Endothelial cell of umbilical vein (primary cell): Measurements from ENCODE around the gene FBXW11. TPM values are rescaled to one million over a fixed set of nuclear protein-coding genes. Genes with fewer than 3 reads are reported as not detected.

Experiments used
- BruUV-seq: library from RNA; stranded (reverse); fragments of 400-500 nt; replicated peaks from 2 replicates; lab custom pipeline; 2021; lab: Mats Ljungman, UMichigan
- CTCF ChIA-PET: fragments of 300-600, 350-600 bp; sonication (Branson Sonifier 250); formaldehyde crosslinking; loops from one replicate; lab custom pipeline; 2021; ENCODE audit warnings: antibody characterized with exemption, inconsistent platforms; lab: Charles Lee
- POLR2A ChIA-PET: fragments of 300-600, 350-600 bp; sonication (Branson Sonifier 250); formaldehyde crosslinking; loops from one replicate; lab custom pipeline; 2021; ENCODE audit warnings: antibody characterized with exemption, inconsistent platforms; lab: Charles Lee
- DNase-seq: peaks from one replicate; pipeline ENCODE4 v3.0.0-alpha.2; 2011; ENCODE audit warnings: low read depth, low spot score
- FAIRE-seq: peaks from 2 replicates; lab custom pipeline; 2011; peaks lifted over from hg19 to GRCh38; lab: Jason Lieb, UNC
- H2AFZ ChIP-seq: 2 replicates; pipeline ENCODE4 v1.6.0; 2012; ENCODE audit warnings: low read depth, low read length, control low read depth, inconsistent platforms
- H3K27ac ChIP-seq: 2 replicates; pipeline ENCODE4 v1.5.1; 2011; ENCODE audit warnings: low read depth, mild to moderate bottlenecking, control low read depth, low read length, moderate library complexity; ENCODE audit not compliant: insufficient read depth
- H3K27me3 ChIP-seq, 2 experiments: 2 replicates each; pipeline versions ENCODE4 v1.6.0 to v1.6.1; 2011; ENCODE audit warnings: low read length in 2 of 2, mixed read lengths in 1 of 2; ENCODE audit not compliant: control insufficient read depth in 2 of 2, insufficient read depth in 2 of 2
- H3K36me3 ChIP-seq, 2 experiments: 2 replicates in 1 of 2; 3 replicates in 1 of 2; pipeline ENCODE4 v1.5.1; 2011; ENCODE audit warnings: low read length in 2 of 2, mild to moderate bottlenecking in 1 of 2, moderate library complexity in 1 of 2; ENCODE audit not compliant: control insufficient read depth in 2 of 2, insufficient read depth in 2 of 2; ENCODE audit errors: extremely low read depth in 1 of 2
- H3K4me1 ChIP-seq: 3 replicates; pipeline ENCODE4 v1.5.1; 2011; ENCODE audit warnings: mild to moderate bottlenecking, low read length; ENCODE audit not compliant: control insufficient read depth, insufficient read depth; ENCODE audit errors: extremely low read depth
- H3K4me2 ChIP-seq: 2 replicates; pipeline ENCODE4 v1.6.1; 2011; ENCODE audit warnings: low read length, control low read depth, mixed read lengths; ENCODE audit not compliant: insufficient read depth
- H3K4me3 ChIP-seq, 3 experiments: fragments of 200-600 bp in 1 of 3; sonication (generic), shearing (Covaris generic) in 1 of 3; replicated peaks in 1 of 3; 2 replicates each; pipeline ENCODE4 v1.5.1; 2011 to 2016; ENCODE audit warnings: control low read depth in 3 of 3, low read length in 3 of 3, mild to moderate bottlenecking in 2 of 3, inconsistent platforms in 1 of 3, low read depth in 1 of 3, moderate library complexity in 1 of 3; ENCODE audit not compliant: insufficient read depth in 1 of 3
- H3K79me2 ChIP-seq: 2 replicates; pipeline ENCODE4 v1.6.0; 2012; ENCODE audit warnings: low read length, inconsistent platforms; ENCODE audit not compliant: control insufficient read depth, insufficient read depth
- H3K9ac ChIP-seq: replicated peaks from 2 replicates; pipeline ENCODE3; 2011; ENCODE audit warnings: low read length, control low read depth; ENCODE audit not compliant: insufficient read depth; ENCODE audit errors: extremely low read depth
- H3K9me1 ChIP-seq: replicated peaks from 3 replicates; pipeline ENCODE4 v1.6.0; 2011; ENCODE audit warnings: mild to moderate bottlenecking, low read length; ENCODE audit not compliant: control insufficient read depth, insufficient read depth; ENCODE audit errors: extremely low read depth
- H3K9me3 ChIP-seq: replicated peaks from 2 replicates; pipeline ENCODE4 v1.5.1; 2012; ENCODE audit warnings: low read length, inconsistent platforms; ENCODE audit not compliant: control insufficient read depth, insufficient read depth
- H4K20me1 ChIP-seq: replicated peaks from 2 replicates; pipeline ENCODE3; 2011; ENCODE audit warnings: mild to moderate bottlenecking, low read length; ENCODE audit not compliant: control insufficient read depth, insufficient read depth; ENCODE audit errors: extremely low read depth
- EZH2 ChIP-seq: IDR thresholded peaks from 2 replicates; pipeline ENCODE4 v1.6.1; 2012; ENCODE audit warnings: borderline replicate concordance, low read depth, mild to moderate bottlenecking, moderate library complexity, low read length, inconsistent platforms; ENCODE audit not compliant: severe bottlenecking
- FOS ChIP-seq: IDR thresholded peaks from 2 replicates; pipeline ENCODE4 v1.6.1; 2011; ENCODE audit warnings: mild to moderate bottlenecking, low read length, moderate library complexity, borderline replicate concordance; ENCODE audit not compliant: insufficient read depth
- GATA2 ChIP-seq: IDR thresholded peaks from 2 replicates; pipeline ENCODE4 v1.7.0; 2011; ENCODE audit warnings: low read depth, mild to moderate bottlenecking, moderate library complexity, mixed read lengths, low read length; ENCODE audit not compliant: insufficient read length, insufficient read depth
- JUN ChIP-seq: IDR thresholded peaks from 2 replicates; pipeline ENCODE4 v1.6.1; 2011; ENCODE audit warnings: borderline replicate concordance, low read depth; ENCODE audit not compliant: insufficient read length, insufficient read depth
- MYC ChIP-seq: IDR thresholded peaks from one replicate; pipeline ENCODE4 v1.6.1; 2011; ENCODE audit warnings: mild to moderate bottlenecking, low read depth, low read length
- POLR2A ChIP-seq: IDR thresholded peaks from 2 replicates; pipeline ENCODE4 v1.6.1; 2012; ENCODE audit warnings: low read depth, mild to moderate bottlenecking, control low read depth, low read length
- POLR2AphosphoS5 ChIP-seq: IDR thresholded peaks from 2 replicates; pipeline ENCODE4 v1.6.1; 2012; ENCODE audit warnings: low read depth, mild to moderate bottlenecking, control low read depth, low read length, moderate library complexity; ENCODE audit not compliant: insufficient read depth
- dilution Hi-C: fragments of 300-500 bp; cut with MboI; formaldehyde crosslinking; loops from one replicate; pipeline ENCODE4 v1.15.0; 2019; ENCODE audit warnings: low sequenced_read_pairs; ENCODE audit not compliant: extremely low pct_ligation_motif_present
- intact Hi-C: fragments of 100-400 bp; cut with micrococcal nuclease; formaldehyde crosslinking; loops from one replicate; pipeline ENCODE4 v1.10.0; 2022
- polyA plus RNA-seq, 4 experiments: library from polyadenylated mRNA; depleted of rRNA in 3 of 4; stranded (reverse) in 3 of 4; unstranded in 1 of 4; fragments of >200 nt; gene quantifications; 2 replicates each; pipeline versions ENCODE4 v1.2.1 to v1.2.3, GENCODE V29; 2011 to 2012; ENCODE audit warnings: missing spikeins in 1 of 4
- total RNA-seq: library from RNA; stranded (reverse); gene quantifications from 2 replicates; pipeline ENCODE4 v1.2.3, GENCODE V29; 2021
- TF ChIP-seq, protein P1 (sequence below): IDR thresholded peaks from 2 replicates; pipeline ENCODE4 v1.6.1; 2011; ENCODE audit not compliant: insufficient read depth, insufficient read length
- TF ChIP-seq, protein P2 (sequence below), 2 donors: IDR thresholded peaks; 1 replicate in 1 of 2; 2 replicates in 1 of 2; pipeline ENCODE4 v1.5.1; 2011; ENCODE audit warnings: low read length in 2 of 2, mild to moderate bottlenecking in 2 of 2, moderate library complexity in 2 of 2, control low read depth in 1 of 2, inconsistent platforms in 1 of 2, low read depth in 1 of 2; ENCODE audit not compliant: insufficient read depth in 1 of 2; ENCODE audit errors: extremely low read depth in 1 of 2

The FBXW11 gene
- total and polyA plus RNA-seq, 2 donors (not counting 3 experiments of a cell fraction or from before 2014, with no cell fraction given) = 30.7 to 44.7 TPM

DNA sequence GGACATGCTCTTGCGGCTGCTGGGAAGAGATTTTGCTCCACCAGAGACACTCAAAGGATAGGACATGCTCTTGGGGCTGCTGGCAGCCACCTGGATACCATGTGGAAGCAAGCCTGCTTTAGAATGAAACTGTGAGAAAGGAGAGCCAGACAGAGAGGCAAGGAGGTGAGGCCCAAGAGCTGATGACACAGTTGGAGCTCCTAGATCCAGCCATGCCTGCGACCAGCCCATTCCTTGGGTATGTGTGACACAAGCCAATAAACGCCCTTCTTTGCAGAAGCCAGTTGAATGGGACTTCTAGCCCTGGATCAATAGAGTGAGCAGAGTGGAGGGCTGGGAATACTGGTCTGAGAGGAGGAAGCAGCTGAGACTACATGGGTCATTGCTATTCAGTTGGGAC, 151.2 kb downstream of the FBXW11 start:
- dilution Hi-C loops (no loop called here), intact Hi-C loops (loop anchor here (5.0 kb wide), 1 partner anchor 373 kb away; no protein-coding TSS in a partner anchor)
- Histone ChIP-seq H3K9ac (no peak overlapping the region), H3K4me3 (no peak overlapping the region), H3K27me3 (no peaks in the 10 kb centered on the region), H2AFZ (no peak overlapping the region), H3K4me2 (no peak overlapping the region), H3K9me3 (no peaks in the 10 kb centered on the region), H3K36me3 (no peaks in the 10 kb centered on the region), H3K27ac (no peak overlapping the region), H4K20me1 (no peaks in the 10 kb centered on the region), H3K4me1 (no peaks in the 10 kb centered on the region), H3K79me2 (no peaks in the 10 kb centered on the region), H3K9me1 (no peaks in the 10 kb centered on the region)
- no TSS peak for BruUV-seq
- no peak for TF ChIP-seq MYC
- DNase-seq (no peak), FAIRE-seq (no peak)
- POLR2A ChIA-PET = no interaction called here
- CTCF ChIA-PET = interaction anchor here (1.2 kb wide), 1 partner anchor 204 kb away, joined by 3 read pairs; no protein-coding TSS in a partner anchor

DNA sequence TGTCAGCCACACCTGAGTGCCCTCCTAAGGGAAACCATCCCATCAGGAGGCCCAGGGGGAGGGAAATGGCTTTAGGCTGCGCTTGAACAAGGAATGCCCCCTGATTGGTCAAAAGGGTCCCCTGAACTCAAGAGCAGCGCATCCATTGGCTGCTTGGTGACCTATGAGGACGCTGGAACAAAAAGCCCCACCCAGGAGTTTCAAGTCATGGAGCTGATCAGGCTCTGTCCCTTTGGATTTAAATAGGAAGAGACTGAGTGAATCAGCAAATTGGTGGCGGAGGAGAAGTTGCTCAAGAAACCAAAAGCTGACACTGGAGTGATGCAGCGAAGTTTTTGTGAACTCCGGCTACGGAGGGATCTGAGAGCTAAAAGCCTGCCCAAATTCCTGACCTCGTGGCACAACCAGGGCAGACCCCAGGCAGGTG, 154.2 kb downstream of the FBXW11 start:
- FAIRE-seq = no peak
- no peak overlapping the region for H3K27ac ChIP-seq
- no peaks in the 10 kb centered on the region for H3K4me1 ChIP-seq
- H2AFZ ChIP-seq = no peak overlapping the region
- no TSS peak for BruUV-seq
- H3K27me3 ChIP-seq = no peaks in the 10 kb centered on the region
- POLR2A ChIA-PET = no interaction called here
- no peaks in the 10 kb centered on the region for H3K79me2 ChIP-seq
- TF ChIP-seq, protein P1, sequence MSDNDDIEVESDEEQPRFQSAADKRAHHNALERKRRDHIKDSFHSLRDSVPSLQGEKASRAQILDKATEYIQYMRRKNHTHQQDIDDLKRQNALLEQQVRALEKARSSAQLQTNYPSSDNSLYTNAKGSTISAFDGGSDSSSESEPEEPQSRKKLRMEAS = no peak
- TF ChIP-seq GATA2 = no peak
- TF ChIP-seq POLR2AphosphoS5 = no peak
- TF ChIP-seq POLR2A = no peak
- TF ChIP-seq JUN = no peak
- TF ChIP-seq EZH2 = no peak
- no peak for TF ChIP-seq FOS
- no peak for TF ChIP-seq MYC
- TF ChIP-seq, protein P2, sequence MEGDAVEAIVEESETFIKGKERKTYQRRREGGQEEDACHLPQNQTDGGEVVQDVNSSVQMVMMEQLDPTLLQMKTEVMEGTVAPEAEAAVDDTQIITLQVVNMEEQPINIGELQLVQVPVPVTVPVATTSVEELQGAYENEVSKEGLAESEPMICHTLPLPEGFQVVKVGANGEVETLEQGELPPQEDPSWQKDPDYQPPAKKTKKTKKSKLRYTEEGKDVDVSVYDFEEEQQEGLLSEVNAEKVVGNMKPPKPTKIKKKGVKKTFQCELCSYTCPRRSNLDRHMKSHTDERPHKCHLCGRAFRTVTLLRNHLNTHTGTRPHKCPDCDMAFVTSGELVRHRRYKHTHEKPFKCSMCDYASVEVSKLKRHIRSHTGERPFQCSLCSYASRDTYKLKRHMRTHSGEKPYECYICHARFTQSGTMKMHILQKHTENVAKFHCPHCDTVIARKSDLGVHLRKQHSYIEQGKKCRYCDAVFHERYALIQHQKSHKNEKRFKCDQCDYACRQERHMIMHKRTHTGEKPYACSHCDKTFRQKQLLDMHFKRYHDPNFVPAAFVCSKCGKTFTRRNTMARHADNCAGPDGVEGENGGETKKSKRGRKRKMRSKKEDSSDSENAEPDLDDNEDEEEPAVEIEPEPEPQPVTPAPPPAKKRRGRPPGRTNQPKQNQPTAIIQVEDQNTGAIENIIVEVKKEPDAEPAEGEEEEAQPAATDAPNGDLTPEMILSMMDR (IDR thresholded peaks at IDR 0.05; ENCODE audit: extremely low read depth in 1 of 2, insufficient read depth in 1 of 2, low read depth in 1 of 2, low read length in 2 of 2) = no peak
- no peak overlapping the region for H3K9ac ChIP-seq
- DNase-seq = no peak
- no peak overlapping the region for H3K4me3 ChIP-seq
- no peaks in the 10 kb centered on the region for H3K9me1 ChIP-seq
- dilution Hi-C loops = no loop called here
- H3K9me3 ChIP-seq = no peaks in the 10 kb centered on the region
- CTCF ChIA-PET = interaction anchor here (0.9 to 1.4 kb wide), 2 partner anchors 205 to 433 kb away, joined by 3 read pairs; partner anchors contain the start of gene FGF18
- intact Hi-C loops = loop anchor here (5.0 kb wide), 1 partner anchor 435 kb away; the partner anchor contains the start of gene FGF18
- no peaks in the 10 kb centered on the region for H4K20me1 ChIP-seq
- H3K36me3 ChIP-seq = no peaks in the 10 kb centered on the region
- H3K4me2 ChIP-seq = no peak overlapping the region
